Stimulated activated CD4-positive, alpha-beta T cell treated with anti-CD3 and anti-CD28 coated beads, Interleukin-2, amount 100 ng/mL, for 48 hours (primary cell): Measurements from ENCODE around the gene SYT1.
"Not testable (repeated sequence)": the region's sequence is repeated elsewhere in the genome, so short reads cannot be mapped to it uniquely, and the experiment has no call there.

Experiments used
- DNase-seq, 2 donors: peaks; one replicate each; pipeline ENCODE4 v3.0.0-alpha.2; 2020

Gene SYT1

DNA sequence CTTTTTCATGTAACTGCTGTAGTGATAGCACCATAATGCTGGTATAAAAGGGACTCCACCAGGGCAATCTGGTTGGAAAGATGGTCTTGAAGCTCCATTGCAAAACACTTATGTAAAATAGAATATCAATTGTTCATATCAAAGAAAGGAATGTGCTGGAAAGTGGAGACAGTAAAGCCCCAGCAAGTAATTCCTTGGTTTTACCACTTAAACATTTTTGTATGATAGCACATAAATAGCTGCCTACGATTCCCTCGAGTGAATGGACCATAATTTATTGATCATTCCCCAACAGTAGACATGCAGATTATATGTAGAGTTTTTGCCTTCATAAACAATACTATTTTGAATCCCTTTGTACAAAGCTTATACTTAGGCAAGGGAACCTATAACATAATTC lies 550.7 kb downstream of the SYT1 start:
- DNase-seq: no peak

DNA sequence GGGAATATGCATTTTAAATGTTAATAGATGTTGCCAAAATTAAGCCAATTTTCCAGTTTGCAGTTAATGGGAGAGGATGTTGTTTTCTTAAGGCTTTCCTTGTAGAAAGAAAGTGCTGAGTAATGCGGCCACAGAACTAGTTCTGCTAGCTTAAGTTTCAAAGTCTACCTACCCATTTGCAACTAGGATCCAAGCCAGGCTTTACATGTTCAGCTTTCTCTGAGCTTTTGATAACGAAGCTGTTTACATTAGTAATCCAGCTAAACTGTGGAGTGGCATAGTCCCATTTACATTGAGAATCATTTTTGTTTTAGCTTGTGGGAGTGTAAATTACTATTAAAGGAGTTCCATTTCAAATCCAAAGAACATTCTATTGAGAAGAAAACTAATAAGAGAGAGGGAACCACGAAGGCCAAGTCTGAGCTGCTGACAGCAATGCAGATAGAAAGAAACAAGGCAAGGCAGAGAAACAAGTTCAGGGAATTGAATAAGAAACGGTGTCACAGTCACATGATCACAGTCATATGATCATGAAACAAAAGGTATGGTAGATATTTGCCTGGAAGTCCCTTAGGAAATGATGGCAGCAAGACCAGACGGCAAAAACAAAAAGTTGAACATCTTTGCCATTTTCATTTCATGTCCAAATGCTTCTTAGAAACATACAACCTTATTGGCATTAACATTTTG lies 551.3 kb downstream of the SYT1 start:
- DNase-seq: no peak

DNA sequence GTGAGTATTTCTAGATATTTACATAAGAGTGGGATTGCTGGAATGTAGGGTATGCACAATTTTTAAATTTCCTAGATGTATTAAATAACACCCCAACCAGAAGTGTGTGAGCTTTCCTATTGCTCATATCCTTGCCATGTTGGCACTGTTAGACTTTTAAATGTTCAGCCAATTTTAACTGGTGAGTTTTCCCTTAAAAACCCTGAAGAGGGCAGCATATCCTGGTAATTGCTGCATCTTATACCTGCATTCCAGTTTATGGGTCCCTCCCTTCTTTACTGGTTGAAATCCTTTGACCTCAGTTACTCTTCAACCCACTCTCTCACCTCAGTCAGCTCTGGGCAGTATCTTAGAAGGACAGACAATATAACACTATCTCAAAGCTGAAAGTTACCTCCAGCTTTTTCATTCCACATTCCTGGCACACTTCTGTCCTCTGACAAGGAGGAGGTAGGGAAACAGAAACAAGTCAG lies 555.6 kb downstream of the SYT1 start:
- no peak for DNase-seq

DNA sequence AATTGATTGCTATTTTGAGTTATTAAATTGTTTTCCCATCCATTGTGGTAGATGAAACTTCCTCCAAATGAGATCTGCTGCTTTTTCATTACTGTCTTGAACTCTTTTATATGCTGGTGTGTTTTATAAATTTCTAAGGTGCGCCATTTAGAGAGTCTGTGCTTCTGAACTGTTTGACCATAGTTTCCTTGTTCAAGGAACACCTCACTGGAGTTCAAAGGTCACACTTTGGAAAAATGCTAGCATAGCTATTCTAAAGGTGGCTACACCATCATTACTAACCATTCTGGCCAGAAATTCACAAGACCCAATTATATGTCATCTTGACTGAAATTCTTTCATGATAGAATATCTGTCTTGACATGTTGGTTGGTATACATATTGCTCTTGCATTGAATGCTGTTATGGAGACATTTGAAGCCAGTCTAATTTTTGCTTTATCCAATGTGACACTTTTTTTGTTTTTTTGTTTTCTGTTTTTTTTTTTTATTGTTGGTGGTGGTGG lies 556.7 kb downstream of the SYT1 start:
- DNase-seq: no peak

DNA sequence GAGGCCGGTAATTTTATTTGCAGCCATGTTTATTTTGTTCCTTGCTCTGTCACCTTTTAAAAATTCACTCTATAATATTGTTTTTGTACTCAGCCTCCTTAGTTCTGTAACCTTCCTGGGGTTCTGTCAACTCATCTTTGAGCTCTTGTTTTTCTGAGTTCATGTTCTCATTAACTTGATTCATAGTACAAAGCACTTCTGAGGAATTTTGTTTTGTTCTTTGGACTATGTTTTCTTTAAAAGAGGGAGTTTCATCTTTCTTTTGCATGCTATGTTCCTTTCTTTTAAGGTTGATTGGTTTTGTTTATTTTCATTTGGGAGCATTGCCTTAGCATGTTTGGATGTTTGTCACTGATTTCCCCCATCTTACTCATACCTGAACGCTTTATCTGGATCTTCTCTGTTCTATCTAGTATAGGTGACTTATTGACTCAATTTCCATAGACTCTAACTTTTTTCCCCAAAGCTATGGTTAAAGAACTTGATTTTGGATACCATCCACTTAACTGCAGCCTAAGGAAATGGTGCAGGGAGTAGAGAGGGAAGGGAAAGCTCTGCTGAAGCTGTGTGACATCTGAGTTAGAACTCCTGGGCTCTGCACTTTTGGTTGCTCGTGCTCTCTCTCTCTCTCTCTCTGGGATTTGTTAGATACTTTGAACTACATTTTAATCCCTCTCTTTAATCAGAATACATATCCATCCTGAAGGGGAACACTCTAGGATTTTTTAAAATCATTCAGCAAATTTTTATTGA lies 557.7 kb downstream of the SYT1 start:
- no peak for DNase-seq

DNA sequence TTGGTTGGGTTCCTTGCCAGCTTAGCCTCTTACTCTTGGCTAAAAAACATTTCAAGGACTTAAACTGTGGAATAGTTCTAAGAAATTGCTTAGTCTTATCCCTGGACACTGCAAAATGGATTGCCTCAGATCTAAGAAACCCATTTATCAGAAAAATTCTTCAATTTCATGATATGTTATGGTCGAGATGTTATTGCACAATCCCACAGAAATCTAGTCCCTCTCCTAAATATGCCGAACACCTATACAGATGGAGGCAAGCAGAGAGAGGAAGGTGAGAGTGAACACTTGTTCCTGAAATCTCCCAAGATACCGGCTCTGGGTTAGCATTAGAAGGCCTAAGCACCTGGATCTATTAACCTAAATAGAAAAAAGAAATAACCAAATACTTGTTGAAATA lies 559.0 kb downstream of the SYT1 start:
- no peak for DNase-seq

DNA sequence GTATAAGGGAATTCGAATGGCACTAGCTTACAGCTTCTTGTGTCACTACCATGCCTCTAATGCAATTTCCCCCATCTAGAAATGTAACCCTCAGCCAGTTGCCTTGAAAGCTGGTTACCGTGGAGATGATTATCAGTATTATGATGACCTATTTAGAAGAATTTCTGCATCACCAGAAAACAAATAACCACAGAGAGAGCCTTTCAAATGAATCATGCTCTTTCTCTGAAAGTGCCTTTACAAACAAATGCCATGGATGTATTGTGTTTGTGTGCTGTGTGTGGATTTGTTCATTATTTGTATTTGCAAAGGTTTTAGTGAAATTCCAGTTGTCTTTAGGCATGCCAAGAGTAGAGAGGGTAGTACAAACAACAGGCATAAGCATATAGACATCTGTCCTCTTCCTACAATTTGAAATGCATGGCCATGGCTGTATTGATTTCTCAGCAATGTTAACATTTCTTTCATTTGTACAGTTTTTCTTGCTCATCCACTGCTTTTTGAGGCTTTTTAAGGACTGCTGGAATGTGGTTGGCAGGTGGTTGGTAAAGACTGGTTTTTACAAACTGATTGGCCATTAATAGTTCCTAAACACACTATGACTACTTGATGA lies 559.6 kb downstream of the SYT1 start:
- no peak for DNase-seq

DNA sequence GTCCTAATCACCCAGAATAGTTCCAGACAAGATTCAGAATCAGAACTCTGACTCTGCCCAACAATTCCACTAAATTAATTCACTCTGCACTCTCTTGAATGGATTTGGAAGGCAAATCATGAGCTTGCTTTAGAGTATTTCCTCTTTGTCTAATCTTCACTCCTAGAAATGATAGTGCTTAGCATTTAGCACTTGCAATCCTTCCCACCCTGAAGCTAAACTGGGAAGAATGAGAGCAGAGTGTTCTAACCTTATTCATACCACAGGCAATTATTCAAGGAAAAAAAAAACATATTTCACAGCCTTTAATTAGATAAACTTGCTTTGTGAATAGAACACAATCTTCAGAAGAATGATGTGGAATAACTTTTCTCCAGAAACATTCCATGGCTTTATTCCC lies 561.5 kb downstream of the SYT1 start:
- no peak for DNase-seq

DNA sequence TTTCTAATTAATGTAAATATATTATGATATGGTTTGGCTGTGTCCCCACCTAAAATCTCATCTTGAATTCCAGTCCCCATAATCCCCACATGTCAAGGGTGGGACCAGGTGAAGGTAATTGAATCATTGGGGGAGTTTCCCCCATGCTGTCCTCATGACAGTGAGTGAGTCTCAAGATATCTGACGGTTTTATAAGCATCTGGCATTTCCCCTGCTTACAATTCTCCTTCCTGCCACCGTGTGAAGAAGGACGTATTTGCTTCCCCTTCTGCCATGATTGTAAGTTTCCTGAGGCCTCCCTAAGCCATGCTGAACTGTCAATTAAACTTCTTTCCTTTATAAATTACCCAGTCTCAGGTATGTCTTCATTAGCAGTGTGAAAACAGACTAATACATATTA lies 562.2 kb downstream of the SYT1 start:
- DNase-seq: not testable (repeated sequence)

DNA sequence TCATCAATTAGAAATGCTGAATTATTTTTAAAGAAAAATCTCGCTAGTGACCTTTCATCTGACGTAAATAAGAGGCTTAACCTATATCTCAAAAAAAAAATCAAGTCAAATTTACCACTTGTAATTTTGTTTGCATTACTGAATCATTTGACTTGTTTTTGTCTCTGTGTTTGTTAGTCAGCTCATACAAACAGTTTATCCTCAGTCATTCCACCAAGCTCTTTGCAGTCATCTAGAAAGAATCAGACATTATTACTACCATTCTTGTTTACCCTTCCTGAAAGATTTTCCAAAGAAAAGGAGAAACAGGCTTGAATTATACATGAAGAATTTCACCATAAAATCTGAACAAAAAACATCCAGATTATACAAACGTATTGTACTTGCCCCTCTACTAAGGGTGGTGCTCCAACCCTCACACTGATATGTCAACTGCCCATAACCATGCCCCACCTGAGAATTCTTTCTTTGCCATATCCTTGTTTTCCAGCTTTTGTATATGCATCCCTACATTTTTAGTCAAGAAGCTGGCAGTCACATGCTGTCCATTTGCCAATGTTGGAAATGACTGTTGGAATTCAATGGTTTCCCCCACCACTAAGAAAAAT lies 569.0 kb downstream of the SYT1 start:
- DNase-seq: no peak

DNA sequence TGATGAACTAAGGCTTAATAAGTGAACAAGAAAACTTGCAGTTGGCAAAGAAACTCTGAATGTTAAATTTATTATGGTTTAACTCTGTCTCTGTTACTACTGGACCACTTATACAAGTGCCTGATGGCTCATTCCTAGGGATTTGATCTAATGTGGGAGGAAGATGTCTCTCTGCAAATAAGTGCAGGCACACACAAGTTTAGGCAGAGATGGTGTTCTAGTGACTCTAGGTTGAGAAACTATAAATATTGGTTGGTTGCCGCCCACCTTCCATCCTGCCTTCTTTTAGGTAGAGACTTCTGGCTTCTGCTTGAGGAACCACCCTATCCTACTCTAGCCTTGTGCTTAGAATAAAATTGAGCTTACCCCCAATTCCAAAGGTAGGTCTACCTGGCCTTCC lies 570.0 kb downstream of the SYT1 start:
- no peak for DNase-seq

DNA sequence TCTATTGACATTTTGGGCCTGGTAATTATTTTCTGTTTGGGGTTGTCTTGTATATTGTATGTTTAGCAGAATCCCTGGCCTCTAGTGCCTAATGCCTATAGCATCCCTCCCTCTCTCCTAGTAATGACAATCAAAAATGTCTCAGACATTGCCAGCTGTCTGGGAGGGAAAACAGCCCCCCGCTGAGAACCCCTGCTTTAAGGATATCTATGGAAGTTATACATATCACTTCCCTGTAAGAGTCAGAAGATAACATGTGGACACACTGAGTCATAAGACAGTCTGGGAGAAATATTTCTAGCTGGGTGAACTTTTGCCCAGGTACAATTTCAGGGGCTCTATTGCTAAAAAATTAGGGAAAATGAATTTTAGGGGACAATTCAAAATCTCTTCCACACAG lies 571.2 kb downstream of the SYT1 start:
- DNase-seq: no peak

DNA sequence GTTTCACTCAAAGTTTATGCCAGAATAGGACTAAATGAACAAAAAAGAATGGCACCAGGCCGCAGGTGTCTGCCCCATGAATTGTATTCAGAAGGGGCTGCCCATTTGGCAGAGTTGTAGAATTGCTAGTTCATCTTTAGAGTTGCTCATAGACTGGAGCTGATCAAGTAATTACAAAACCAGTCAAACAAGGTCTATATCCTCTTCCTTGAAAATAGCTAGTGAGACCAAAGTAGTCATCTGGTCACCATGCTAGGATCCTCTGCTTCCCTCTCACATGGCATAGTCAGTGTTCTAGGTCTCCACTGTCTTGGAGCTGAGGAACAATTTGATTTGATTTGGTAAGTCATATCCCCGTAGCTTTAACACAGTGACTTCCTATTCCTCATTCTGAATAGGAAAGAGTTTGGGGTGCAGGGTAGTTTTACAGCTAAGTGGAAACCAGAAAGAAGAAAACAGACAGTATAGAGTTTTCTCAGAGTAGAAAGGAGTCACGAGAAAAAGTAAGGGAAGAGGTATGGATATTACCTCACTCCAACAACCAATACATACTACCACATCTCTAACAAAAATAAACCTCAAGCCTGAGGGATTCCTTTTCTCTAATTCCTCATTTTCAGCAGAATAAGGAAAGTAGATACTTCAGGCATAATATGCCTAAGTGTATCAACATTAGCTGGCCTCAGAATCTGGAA lies 574.1 kb downstream of the SYT1 start:
- DNase-seq: no peak

DNA sequence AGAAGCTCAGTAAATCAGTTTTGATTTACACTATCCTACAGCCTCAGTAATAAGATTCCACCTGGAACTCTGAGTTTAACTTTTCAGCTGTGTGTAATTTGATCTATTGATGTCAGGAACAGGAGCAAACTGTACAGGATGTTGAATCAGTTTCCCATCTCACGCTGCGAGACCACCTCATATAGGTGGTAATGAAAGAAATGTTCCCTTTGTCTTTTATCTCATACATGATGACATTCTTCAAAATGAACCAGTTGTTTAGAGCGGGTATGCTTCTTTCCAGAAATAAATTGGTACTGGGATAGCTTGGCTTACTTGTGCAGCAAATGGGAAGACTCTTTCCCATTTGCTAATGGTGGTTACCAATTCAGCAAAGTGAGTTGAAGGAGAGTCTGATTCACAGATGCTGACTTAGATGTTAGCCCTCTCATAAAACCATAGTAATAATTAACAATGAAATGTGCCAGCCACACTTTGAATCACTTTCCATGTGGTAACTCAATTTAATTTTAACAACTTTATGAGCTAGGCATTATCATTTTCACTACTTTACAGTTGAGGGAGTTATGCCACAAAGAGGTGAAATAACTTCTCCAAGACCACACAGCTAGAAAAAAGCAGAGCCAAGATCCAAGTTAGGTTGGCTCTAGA lies 574.7 kb downstream of the SYT1 start:
- no peak for DNase-seq

DNA sequence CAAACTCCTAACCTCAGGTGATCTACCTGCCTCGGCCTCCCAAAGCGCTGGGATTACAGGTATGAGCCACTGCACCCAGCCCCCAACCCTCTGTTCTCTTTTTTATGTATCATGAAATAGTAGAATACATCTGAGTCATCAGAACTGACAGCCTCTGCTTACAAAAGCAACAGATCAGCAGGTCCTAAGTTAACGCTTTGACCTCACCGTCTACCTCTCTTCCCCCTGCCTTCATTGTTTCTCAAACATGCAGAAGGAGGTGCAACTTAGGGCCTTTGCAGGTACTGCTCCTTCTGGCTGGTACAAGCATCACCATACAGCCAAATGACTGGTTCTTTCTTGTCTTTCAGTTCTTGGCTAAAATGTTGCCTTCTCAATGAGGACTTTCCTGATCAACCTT lies 577.0 kb downstream of the SYT1 start:
- DNase-seq: no peak

DNA sequence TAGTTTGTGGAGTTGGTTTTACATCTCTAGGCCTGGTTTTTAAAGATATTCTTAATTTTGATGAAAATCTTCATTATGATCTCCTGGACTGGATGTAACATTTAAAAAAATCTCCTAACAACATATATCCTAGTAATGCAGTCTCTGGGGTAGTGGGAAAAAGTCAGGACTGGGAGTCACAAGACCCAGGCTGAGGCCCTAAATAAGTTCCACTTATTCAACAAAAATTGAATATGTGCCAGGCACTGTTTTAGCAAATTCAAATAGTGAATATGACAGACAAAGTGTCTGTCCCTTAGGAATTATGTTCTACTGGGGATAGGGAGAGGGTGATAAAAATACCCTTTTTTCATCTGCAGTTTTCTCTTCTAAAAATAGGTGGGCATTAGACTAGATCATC lies 577.8 kb downstream of the SYT1 start:
- DNase-seq: no peak

DNA sequence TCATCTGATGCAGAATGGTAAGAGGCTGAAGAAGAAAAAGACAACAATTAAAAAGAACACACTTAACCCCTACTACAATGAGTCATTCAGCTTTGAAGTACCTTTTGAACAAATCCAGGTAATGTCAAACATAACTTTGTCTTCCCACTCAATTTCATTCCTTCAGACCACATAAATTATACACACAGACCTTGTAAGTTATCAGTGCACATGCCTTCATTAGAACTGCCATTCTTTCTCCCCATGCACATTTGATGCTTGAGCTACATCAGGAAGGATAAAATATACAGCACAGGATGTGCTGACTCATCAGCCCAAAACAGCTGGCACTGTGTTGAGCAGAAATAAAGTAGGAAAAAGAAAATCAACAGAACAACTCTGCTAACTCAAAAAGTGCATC lies 579.5 kb downstream of the SYT1 start:
- no peak for DNase-seq

DNA sequence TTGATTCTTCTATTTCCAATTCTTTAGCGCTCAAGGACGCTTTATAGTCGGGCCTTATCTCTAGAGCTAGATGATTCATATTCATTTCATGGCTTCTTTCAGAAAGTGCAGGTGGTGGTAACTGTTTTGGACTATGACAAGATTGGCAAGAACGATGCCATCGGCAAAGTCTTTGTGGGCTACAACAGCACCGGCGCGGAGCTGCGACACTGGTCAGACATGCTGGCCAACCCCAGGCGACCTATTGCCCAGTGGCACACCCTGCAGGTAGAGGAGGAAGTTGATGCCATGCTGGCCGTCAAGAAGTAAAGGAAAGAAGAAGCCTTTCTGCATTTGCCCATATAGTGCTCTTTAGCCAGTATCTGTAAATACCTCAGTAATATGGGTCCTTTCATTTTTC lies 584.2 kb downstream of the SYT1 start:
- no peak for DNase-seq

DNA sequence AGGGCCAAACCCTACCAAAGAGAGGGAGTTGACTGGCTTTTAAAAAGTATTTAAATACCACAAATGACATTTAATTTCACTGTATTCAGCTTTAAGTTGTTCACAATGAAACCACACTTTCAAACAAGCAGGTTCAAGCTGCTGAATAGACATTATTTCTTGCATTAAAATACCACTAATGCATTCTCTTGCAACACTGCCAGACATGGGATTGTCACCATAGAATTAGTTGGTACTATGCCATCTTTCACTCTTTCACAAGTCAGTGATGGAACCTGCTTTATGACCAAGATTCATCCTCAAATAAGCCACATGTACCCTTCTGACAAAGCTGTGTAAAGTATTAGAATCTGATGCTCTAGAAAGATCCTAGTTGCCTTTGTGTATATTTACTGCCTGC lies 586.8 kb downstream of the SYT1 start:
- no peak for DNase-seq

DNA sequence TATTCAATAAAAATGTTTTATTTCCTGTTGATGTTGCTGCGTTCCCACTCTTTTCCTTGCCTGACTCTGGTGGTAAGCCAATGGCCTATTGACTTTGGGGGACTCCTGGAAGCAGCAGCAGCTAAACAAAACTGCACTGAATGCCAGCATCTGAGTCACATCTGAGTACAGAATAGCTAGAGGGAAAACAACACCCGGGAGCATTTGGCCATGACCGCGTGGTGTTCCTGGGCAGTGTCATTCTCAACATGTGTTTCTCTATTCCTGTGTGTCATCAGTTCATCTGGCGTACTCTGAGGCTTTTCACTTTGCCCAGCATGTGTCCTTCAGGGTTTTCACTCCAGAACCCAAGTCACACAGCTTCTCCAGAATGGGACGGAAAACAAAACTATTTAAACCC lies 587.4 kb downstream of the SYT1 start:
- DNase-seq: no peak

DNA sequence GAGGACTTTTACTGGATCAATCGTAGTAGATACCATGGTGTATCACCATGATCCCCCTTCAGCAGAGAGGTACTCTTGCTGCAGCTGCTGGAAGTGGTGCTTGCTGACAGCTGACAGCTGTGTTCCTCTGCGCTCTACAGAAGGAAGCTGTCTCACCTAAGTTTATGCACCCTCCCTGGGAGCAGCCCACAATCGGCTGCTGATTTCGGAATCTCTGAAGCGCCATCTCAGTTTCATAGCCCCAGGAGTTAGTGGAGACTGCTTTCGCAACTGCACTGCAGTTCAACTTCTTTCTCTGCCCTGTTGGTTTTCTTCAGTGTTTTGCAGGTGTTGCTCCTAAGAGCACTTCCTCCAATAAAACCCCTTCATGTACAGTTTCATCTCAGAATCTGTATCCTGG lies 588.3 kb downstream of the SYT1 start:
- no peak for DNase-seq

DNA sequence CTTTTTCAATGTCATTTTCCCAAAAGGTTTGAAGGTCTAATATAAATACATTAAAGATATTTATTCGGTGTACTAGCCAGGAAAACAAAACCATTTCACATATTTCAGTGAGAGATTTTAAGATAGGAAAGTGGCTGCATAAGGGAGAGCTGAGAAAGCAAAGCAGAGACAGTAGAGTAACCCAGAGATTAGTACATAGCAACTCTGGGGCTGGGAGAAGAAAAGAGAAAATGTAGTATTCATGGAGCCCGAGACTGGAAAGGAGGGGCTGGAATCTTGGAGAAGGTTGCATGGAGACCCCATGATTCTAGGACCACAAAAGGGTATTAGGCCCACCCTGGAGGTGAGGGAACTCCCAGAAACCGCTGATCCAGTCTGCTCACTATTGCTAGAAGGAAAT lies 589.2 kb downstream of the SYT1 start:
- no peak for DNase-seq
